Measurements from ENCODE around the gene MUC5AC. TPM values are rescaled to one million over a fixed set of nuclear protein-coding genes. Genes with fewer than 3 reads are reported as not detected.

The MUC5AC gene
- total RNA-seq, 2 experiments from 2014 or later = not detected

DNA sequence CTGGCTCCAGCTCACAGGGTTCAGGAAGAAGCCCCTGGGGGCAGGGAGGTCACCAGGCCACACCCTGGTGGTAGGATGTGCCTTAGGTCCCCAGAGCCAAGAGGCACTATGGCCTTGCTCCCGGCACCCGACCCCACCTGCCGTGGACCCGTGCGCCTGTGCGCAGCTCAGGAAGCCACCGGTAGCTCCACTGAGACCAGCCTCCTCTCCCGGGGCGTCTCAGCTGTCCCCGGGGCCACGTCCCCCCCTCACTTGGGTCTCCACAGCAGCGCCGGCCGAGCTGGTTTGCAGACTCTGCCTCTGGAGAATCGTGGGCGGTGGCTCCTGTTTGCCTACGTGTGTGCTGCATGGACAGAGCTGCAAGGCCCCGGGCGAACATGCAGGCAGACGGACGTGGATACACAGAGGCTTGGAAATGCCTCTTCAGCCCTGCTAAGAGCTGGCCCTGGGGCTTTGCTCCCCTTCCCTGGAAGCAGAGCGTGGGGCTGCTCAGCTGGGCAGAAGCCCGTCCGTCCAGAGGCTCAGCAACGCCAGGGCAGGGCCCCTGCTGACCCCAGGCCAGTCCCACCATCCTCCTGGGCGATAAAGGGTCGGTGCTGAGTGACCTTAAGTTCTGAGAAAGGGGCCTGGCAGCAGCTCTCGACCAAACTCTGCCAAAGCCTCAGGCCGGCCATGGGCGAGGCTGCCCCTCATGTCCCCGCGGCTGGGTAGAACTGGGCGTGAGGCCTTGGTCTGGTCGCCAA, 49.8 kb downstream of the MUC5AC start:
- intact Hi-C loops (cut with DNase I, micrococcal nuclease) = no loop called here
- Mint-ChIP-seq H3K36me3 (ENCODE audit: low read depth) (no peaks in the 10 kb centered on the region), H3K9me3 (peaks cover 8% of the 10 kb centered on the region), H3K4me3 (no peak overlapping the region), H3K4me1 (ENCODE audit: low read depth) (no peaks in the 10 kb centered on the region), H3K27ac (no peak overlapping the region), H3K27me3 (peaks cover 3% of the 10 kb centered on the region)
- Histone ChIP-seq H3K27ac (ENCODE audit: low read depth in 1 of 2, low read length in 2 of 2) (no peak overlapping the region), H3K9me3 (ENCODE audit: control insufficient read depth in 1 of 2, insufficient read depth in 1 of 2, low read length in 2 of 2) (peaks cover 22 to 30% of the 10 kb centered on the region in 2 experiments), H3K4me3 (ENCODE audit: low read length) (no peak overlapping the region), H3K36me3 (ENCODE audit: insufficient read depth, low read length) (no peaks in the 10 kb centered on the region), H3K27me3 (ENCODE audit: control insufficient read depth in 1 of 2, insufficient read depth in 2 of 2, low read length in 2 of 2) (peaks cover 0 to 3% of the 10 kb centered on the region in 2 experiments), H3K4me1 (ENCODE audit: insufficient read depth, low read length) (peaks cover 8% of the 10 kb centered on the region)
- ChIA-PET POLR2A (no interaction called here), CTCF (no interaction called here)
- ATAC-seq (ENCODE audit: poor library complexity) (no peak), DNase-seq (peak in 1 of 14 experiments; percentile 4)
- TF ChIP-seq, protein P1, sequence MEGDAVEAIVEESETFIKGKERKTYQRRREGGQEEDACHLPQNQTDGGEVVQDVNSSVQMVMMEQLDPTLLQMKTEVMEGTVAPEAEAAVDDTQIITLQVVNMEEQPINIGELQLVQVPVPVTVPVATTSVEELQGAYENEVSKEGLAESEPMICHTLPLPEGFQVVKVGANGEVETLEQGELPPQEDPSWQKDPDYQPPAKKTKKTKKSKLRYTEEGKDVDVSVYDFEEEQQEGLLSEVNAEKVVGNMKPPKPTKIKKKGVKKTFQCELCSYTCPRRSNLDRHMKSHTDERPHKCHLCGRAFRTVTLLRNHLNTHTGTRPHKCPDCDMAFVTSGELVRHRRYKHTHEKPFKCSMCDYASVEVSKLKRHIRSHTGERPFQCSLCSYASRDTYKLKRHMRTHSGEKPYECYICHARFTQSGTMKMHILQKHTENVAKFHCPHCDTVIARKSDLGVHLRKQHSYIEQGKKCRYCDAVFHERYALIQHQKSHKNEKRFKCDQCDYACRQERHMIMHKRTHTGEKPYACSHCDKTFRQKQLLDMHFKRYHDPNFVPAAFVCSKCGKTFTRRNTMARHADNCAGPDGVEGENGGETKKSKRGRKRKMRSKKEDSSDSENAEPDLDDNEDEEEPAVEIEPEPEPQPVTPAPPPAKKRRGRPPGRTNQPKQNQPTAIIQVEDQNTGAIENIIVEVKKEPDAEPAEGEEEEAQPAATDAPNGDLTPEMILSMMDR (IDR thresholded peaks at IDR 0.05) = no peak

DNA sequence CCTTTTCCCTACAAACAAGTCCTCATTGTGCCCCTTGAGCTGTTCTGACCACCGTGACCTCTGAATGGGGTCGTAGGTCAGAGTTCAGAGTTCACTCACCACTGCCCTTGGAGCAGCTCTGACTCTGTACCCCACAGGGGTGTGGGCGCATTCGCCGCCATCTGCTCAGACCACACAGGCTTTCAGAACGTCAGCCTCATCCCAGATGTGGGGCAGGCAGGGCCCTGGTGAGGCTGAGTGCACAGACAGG, 50.3 kb downstream of the MUC5AC start:
- Histone ChIP-seq H3K27me3 (ENCODE audit: control insufficient read depth in 1 of 2, insufficient read depth in 2 of 2, low read length in 2 of 2) (peaks cover 0 to 3% of the 10 kb centered on the region in 2 experiments), H3K36me3 (ENCODE audit: insufficient read depth, low read length) (no peaks in the 10 kb centered on the region), H3K27ac (ENCODE audit: low read depth in 1 of 2, low read length in 2 of 2) (no peak overlapping the region), H3K9me3 (ENCODE audit: control insufficient read depth in 1 of 2, insufficient read depth in 1 of 2, low read length in 2 of 2) (peaks cover 24 to 35% of the 10 kb centered on the region in 2 experiments), H3K4me1 (ENCODE audit: insufficient read depth, low read length) (peaks cover 3% of the 10 kb centered on the region), H3K4me3 (ENCODE audit: low read length) (no peak overlapping the region)
- ChIA-PET POLR2A (no interaction called here), CTCF (no interaction called here)
- H3K27me3 Mint-ChIP-seq = peaks cover 3% of the 10 kb centered on the region
- intact Hi-C loops (cut with DNase I, micrococcal nuclease) = no loop called here
- ATAC-seq (ENCODE audit: poor library complexity) (no peak), DNase-seq (no peak)
- TF ChIP-seq, protein P1 (IDR thresholded peaks at IDR 0.05) = no peak
- H3K27ac Mint-ChIP-seq = no peak overlapping the region
- H3K4me3 Mint-ChIP-seq = no peak overlapping the region
- peaks cover 8% of the 10 kb centered on the region for H3K9me3 Mint-ChIP-seq
- no peaks in the 10 kb centered on the region for H3K4me1 Mint-ChIP-seq (ENCODE audit: low read depth)
- no peaks in the 10 kb centered on the region for H3K36me3 Mint-ChIP-seq (ENCODE audit: low read depth)

DNA sequence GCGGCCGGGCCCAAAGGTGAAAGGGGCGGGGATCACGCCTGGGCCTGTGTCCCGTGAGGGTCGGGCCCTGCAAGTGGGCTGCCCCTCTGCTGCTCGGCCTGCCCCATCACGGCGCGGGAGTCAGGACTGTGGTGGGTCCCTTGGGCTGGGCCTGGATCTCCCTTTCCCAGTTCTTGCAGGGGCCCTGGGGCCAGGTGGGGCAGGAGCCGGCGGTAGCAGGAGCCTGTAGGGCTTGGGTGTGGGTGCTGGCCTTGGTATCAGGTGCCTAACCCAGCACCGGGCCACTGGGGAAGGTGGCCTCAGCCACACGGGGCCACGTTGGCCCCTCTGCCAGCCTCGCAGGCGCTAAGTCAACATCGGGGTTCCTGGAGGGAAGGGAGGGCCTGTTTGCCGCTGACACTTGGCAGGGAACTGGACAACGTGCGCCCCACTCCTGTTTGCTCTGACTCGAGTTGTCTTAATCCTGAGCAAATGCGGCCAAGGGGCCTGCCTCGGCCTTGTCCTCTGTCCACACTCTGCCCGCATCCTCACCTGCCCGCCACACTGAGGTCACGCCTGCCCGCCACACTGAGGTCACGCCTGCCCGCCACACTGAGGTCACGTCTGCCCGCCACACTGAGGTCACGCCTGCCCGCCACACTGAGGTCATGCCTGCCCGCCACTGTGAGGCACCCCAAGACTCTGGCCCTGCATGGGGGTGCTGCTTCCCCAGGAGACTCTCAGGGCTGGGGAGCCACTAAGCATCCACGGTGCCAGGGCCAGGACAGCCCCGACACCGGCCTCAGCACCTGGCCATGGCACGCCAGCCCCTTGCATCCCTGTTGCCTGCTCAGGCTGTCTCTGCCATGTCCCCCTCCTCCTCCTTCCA, 50.9 kb downstream of the MUC5AC start:
- H3K36me3 Mint-ChIP-seq (ENCODE audit: low read depth) = no peaks in the 10 kb centered on the region
- H3K9me3 ChIP-seq (ENCODE audit: control insufficient read depth in 1 of 2, insufficient read depth in 1 of 2, low read length in 2 of 2) = peaks cover 29 to 35% of the 10 kb centered on the region in 2 experiments
- no peak overlapping the region for H3K4me3 Mint-ChIP-seq
- H3K4me1 Mint-ChIP-seq (ENCODE audit: low read depth) = no peaks in the 10 kb centered on the region
- DNase-seq = peak in 1 of 14 experiments; percentile 3
- peaks cover 8% of the 10 kb centered on the region for H3K9me3 Mint-ChIP-seq
- CTCF ChIA-PET = no interaction called here
- H3K27ac ChIP-seq (ENCODE audit: low read depth in 1 of 2, low read length in 2 of 2) = no peak overlapping the region
- H3K27me3 Mint-ChIP-seq = peaks cover 3% of the 10 kb centered on the region
- intact Hi-C loops (cut with DNase I, micrococcal nuclease) = no loop called here
- no peaks in the 10 kb centered on the region for H3K36me3 ChIP-seq (ENCODE audit: insufficient read depth, low read length)
- TF ChIP-seq, protein P1 (IDR thresholded peaks at IDR 0.05) = no peak
- no peak overlapping the region for H3K27ac Mint-ChIP-seq
- H3K4me3 ChIP-seq (ENCODE audit: low read length) = no peak overlapping the region
- POLR2A ChIA-PET = no interaction called here
- ATAC-seq (ENCODE audit: poor library complexity) = no peak
- H3K4me1 ChIP-seq (ENCODE audit: insufficient read depth, low read length) = no peaks in the 10 kb centered on the region
- H3K27me3 ChIP-seq (ENCODE audit: control insufficient read depth in 1 of 2, insufficient read depth in 2 of 2, low read length in 2 of 2) = peaks cover 0 to 2% of the 10 kb centered on the region in 2 experiments
